ENCODE measurements around the gene COL1A2.

The COL1A2 gene

DNA sequence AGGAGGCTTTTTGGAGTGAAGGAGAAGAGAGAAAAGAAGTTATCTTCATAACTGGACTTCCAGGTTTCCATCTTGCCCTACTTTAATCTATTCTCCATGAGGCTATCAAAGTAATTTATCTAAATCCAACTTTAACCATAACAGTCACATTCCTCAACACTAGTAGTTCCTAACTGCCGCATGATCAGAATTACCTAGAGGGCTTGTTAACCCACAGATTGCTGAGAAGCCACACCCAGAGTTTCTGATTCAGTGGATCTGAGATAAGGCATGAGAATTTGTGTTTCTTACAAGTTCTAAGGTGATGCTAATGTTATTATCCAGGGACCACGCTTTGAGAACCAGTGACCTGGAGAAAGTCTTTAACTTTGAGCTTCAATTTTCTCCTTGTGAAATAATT is 8.3 kb upstream of the COL1A2 start:
- no peak for DNase-seq

DNA sequence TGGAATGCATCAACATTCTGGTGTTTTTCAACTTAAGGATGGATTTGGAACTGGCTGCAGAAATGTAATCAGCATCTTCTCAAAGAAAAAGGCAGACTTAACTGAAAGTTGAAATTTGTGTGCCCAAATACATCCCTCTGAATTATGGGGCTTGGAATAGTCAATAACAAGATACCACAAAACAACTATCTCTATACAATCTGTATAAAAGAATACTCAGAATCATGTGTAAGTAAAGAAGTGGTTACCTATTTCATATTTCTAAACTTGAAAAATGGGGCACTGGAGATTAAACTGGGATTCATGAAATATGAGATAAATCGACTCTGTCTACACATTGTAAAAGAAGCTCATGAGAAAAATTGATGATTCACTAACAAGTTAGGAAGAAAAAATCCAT is 6.2 kb upstream of the COL1A2 start:
- DNase-seq: no peak

DNA sequence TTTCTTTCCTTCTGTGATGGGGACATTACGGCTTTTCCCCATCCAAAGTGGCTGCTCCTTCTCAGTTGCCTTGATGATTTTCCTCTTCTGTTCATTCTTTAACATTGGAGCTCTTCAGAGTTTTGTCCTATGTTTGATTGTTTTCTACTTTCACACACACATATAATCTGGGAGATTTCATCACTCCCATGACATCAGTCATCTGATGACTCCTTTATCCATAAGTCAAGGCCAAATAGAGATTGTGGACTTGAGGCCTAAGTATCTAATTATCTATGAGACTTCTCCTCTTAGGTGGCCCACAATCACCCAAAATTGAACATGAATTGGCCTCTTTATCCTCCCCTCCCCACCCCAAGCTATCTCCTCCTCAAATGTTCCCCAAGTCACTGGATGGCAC is 5.3 kb upstream of the COL1A2 start:
- DNase-seq: no peak

DNA sequence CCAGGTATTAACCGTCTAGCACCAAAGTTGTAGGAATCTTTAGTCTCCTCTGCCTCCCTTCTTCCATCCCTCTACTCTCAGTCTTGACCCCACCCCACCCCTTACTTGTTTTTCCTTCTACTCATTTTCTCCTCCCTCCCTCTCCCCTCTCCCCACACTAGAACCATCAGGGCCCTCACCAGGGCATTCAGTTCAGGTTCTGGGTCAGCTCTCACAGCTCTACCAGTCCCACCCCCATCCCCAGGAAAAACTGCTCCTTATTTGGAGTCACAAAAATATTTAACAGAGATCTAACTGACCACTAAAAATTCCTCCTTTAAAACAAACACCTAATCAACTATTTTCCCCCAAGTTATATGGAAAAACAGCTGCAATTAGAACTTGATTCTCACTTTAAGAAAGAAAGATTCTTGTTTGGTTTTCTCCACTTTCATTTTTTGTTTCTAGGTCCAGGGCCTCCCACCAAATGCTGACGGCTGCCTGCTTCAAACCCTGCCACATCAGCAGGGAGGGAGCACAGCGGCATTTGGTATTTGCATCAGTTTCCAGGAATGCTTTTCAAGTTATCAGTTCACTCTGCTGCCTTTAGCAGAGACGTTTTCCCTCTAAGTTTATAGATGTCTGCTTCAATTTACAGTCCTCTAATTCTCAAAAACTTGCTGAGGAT is 2.8 kb upstream of the COL1A2 start:
- no peak for DNase-seq

DNA sequence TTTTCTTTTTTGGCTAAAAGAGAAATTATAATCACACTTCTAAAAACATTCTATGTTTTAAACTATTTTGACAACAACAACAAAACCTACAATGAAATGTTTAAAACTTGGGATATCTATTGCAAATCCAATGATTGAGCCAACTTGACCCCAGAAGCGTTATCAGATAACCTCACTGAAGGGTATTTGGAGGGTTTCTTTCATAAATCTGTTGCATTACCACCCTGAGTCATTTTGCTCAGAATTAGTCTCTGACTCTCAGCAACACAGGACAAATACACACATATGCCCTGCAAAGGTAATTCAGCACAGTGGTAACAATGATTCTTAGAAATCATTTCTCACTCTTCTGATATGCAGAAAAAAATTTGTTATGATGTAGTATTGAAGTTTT is 2.3 kb upstream of the COL1A2 start:
- DNase-seq: no peak

DNA sequence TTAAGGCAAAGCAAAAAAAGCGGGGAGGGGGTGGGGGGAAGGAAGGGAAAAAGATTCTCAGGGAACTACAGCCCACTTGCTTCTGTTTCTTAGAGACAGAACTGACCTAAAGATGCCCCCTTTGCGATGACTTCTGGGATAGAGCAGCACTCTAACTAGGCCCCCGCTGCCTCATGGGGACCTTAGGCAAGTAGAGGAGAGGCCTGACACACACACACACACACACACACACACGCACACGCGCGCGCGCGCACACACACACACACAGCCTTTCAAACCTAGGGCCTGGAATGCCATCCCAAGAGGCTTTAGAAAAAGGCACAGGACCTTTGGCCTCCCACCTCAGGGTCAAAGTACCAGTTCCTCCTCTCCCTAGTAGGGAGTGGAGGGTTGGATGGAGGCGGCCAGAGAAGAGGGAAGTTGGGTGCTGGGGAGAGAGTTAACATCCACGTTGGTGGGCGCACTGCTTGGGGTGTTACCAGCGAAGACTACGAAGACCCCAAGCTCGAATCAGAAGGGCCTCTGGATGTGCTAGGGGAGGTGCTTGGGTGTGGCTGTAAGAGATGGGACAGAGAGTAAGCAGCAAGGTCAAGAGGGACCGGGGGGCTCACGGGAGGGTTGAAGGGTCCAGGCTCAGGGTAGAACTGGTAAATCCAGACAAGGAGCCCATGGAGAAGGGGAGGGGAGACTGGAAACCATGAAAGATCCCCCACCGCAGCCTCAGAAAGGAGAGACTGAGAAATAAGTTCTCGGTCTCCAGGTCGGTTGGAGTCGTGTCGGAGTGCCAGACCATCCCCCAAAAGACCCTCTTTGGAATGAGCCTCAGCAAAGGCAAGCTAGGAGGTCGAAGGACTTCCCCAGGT is 1.2 kb upstream of the COL1A2 start:
- DNase-seq: no peak

DNA sequence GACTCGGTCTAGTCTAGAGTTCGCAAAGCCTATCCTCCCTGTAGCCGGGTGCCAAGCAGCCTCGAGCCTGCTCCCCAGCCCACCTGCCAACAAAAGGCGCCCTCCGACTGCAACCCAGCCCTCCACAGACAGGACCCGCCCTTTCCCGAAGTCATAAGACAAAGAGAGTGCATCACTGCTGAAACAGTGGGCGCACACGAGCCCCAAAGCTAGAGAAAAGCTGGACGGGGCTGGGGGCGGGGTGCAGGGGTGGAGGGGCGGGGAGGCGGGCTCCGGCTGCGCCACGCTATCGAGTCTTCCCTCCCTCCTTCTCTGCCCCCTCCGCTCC is 622 bp upstream of the COL1A2 start:
- no peak for DNase-seq

DNA sequence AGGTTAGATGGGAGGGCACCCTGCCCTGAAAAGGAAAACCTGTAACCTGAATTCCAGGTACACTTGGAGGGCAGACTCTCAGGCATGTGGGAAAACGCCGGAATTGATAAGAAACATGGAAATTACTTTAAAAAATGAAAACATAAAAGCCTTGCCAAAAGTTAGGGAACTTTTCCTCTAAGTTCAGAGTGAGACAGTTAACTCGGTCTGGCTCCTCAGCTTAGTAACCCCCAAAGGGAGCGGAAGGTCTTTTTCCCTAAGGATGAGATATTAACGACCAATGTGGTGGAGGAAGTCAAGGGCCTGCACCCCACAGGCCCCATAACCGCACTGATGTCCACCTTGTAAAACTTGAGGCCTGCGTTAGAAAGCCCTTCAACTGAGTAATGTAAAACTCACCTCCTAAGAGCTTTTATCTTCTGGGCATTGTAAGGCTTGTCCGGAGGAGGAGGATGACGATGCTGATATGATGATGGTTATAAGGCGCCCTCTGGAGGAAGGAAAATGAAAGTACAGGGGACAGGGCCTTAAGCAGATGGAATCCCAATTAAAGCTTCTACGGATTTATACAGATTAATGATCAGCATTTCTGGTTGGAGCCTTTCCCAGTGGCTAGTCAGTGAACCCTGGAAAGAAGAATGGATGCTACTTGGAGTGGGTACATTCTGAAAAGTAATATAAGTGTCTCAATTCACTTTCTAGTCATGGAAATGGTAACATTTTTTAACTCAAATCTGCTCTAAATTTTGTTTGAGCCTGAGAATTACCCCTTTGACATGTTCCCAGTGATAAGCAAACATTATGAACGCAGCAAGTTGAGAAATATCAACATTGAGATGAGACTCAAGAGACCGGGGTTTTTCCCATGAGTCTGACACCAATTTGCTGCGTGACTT is 694 bp downstream of the COL1A2 start:
- peak; percentile 17 for DNase-seq

DNA sequence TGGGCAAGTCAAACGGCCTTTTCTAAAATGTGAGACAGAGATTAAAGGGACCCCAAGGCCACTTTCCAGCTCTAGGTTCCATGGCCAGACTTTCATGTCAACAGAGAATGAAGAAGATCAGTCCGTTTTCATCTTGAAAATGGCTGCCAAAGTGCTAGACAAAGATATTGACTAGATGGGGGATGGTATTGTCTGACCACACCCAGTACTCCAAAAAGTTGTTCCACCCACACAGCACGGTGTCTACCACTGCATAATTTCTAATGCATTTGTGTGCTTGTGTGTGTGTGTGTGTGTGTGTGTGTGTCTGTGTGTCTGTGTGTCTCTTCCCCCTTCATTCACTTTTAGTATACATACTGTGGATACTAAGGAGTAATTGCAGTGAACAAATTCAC is 1.3 kb downstream of the COL1A2 start:
- DNase-seq: no peak

DNA sequence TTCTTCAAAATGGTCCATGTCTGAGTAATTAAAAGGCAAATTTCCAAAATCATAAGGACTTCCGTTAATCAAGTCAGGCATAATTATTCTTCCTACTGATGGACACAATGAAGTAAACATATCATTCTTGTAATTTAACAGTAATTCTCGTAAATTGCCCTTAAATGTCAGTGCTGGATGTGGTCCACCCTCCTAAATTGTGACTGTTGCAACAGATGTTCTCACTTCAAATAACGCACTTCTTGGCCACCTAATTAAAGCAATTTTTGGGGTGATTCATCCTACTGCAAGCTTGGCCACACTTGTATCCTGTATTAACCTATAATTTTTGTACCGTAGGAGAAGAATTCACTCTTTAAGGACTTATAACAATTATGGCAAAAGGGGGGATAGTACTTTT is 1.9 kb downstream of the COL1A2 start:
- DNase-seq: no peak

DNA sequence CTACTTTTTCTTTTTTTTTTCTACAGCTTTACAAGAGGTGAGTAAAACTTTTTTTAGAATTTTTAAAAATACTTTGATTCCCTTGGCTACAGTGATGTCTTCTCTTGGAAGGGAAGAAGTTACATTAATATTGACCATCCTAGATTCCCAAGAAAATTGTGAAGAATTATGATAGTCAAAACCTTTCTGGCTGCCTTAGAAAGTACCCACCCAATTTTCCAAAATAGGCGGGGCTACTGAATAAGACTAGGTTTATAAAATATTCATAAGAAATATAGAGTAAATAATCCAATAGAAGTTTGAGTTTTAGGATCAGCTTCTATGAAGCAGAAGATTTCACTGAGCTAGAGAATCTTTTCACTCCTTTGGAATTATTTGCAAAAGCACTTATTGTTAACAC is 3.0 kb downstream of the COL1A2 start:
- no peak for DNase-seq

DNA sequence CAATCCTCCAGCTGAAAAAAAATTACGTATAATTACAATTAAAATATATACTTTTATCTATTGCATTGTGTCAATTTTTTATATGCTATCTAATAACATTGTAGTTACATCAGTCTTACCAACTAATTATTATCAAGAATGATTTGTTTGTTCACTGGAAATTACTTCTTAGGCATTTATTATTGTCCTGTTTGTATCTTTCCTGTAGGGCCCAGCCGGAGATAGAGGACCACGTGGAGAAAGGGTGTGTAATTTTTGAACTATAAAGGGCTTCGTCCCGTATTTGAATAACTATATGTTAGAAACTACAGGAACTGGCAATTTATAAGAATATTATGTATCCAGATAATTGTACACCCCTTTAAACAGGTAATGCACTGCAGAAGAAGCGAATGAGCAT is 4.1 kb downstream of the COL1A2 start:
- DNase-seq: no peak

DNA sequence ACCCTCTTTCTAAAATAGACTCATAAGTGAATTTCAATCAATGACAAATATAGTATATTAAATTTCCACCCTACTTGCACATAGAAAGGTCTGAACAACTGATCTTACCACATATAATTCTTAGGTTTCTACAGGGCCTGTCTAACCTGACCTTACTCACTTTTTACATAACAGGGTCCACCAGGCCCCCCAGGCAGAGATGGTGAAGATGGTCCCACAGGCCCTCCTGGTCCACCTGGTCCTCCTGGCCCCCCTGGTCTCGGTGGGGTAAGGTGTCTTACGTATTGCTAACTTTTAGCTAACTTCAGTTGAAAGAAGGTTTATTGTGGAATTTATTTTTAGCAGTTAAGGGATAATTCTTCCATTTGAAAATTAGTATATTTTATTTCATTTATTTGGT is 5.3 kb downstream of the COL1A2 start:
- no peak for DNase-seq

DNA sequence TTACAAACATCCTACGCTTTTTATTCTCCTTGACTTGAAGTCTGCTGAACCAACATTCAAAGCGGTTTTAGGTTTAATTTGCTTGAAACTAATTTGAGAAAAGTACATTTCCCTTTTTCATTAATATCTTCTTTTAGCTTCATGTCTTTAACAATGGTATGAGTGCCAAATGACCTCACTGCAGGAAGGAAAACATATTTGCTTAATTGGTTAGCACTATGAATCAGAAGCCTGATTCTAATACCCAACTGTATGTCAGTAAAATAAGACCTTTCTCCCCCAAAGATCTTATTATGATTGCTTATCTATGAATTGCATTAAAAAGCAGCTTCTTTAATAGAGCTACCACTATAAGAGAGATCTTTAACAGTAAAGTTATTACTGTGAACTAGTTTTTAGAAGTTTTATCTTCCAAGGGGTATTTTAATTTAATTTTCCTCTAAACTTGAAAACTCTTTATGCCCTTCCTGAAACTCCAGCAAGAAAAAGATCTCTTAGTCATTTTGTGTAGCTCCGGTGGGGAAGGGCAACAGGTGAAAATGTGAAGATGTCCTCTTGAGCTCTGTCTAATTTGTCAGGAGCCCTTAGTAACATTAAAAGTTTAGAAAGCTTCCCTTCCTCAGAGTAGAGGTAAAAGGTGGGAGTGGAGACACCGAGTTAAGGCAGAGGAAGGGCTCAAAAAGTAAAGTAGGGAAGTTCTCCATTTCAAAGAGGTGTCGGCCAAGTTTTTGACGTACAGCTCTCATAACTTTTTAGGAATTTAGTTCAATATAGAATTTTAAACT is 6.1 kb downstream of the COL1A2 start:
- no peak for DNase-seq

DNA sequence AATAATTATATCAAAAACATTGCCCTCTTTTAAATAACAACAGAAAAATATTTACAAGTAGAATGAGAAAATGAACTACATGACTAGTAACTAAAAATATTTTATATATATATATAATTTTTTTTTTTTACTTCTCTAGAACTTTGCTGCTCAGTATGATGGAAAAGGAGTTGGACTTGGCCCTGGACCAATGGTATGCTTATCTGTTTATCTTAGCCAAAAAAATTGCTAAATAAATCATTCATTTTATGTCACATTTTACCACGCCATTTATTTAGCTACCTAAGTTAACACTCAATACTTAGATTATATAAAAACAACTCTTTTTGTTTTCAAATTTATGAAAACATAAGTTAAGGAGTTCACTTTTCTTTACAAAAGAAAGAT is 6.7 kb downstream of the COL1A2 start:
- DNase-seq: no peak

DNA sequence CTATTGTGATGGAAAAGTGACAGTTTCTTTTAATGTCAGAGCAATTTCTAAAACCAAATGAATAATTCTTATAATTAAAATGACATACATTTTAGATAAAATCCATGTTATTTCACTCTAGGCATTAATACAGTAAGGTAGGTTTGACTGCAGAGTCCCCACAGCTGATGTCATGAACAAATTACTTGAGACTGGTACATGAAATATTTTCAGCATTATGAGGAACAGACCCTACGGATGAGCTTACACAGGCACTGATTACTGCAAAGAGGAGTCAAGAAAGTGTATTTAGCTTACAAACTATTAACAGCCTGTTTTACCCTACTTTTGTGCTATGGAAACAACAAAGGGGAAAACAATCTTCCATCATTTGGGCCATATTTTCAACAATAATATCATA is 8.9 kb downstream of the COL1A2 start:
- no peak for DNase-seq

DNA sequence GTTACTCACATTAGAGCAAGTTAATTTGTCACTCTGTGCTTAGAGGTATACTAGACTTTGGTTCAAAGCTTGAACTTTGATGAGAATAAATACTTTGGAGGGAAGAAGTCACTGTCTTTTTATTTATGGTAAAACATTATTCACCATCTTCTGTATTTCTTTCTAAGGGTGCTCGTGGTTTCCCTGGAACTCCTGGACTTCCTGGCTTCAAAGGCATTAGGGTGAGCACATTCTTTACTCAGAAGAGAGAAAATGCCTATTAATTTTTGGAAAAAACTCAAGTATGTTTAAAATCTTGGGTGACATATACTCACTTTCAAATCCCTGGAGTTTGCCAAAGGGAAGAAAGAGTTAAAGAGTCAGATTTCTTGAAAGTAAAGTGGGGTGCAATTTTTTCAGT is 10.8 kb downstream of the COL1A2 start:
- no peak for DNase-seq

DNA sequence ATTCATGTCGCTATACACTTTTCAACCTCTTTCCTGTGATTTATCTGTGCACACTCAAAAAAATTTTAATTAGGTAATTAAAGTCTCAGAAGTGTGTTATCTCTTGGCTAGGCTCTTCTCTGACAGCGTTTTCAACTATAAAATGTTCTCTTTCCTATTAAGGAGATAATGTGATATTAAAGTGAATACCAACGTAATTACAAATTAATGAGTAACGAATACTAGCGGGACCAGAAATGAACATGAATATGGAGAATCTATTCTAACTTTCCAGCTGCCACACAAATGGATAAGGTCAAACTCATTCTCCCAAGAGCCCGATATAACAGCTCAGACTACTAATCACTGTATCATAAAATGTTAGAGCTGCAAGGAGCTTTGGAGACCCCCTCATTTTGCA is 12.0 kb downstream of the COL1A2 start:
- DNase-seq: no peak

DNA sequence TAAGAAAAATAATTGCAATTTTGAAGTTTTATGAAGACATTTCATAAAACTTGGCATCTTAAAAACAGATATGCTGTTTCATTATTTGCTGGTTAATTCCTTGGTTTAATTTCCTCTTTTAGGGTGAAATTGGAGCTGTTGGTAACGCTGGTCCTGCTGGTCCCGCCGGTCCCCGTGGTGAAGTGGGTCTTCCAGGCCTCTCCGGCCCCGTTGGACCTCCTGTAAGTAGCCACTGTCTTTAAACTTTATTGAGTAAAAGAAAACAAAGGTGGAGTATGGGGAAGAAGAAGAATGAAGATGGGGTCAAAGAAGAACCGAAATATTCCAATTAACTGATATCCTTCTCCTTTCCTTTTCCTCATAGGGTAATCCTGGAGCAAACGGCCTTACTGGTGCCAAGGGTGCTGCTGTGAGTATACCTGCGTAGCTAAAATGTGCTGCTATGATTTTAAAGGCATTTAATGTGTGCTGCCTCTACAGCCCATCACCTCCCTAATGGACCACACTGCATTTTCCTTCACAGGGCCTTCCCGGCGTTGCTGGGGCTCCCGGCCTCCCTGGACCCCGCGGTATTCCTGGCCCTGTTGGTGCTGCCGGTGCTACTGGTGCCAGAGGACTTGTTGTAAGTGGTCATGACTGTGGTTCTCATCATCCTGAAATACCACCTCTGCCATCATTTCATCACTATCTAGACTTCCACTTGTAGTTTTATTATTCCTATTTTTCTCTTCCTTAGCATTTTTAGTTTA is 14.7 kb downstream of the COL1A2 start:
- no peak for DNase-seq

DNA sequence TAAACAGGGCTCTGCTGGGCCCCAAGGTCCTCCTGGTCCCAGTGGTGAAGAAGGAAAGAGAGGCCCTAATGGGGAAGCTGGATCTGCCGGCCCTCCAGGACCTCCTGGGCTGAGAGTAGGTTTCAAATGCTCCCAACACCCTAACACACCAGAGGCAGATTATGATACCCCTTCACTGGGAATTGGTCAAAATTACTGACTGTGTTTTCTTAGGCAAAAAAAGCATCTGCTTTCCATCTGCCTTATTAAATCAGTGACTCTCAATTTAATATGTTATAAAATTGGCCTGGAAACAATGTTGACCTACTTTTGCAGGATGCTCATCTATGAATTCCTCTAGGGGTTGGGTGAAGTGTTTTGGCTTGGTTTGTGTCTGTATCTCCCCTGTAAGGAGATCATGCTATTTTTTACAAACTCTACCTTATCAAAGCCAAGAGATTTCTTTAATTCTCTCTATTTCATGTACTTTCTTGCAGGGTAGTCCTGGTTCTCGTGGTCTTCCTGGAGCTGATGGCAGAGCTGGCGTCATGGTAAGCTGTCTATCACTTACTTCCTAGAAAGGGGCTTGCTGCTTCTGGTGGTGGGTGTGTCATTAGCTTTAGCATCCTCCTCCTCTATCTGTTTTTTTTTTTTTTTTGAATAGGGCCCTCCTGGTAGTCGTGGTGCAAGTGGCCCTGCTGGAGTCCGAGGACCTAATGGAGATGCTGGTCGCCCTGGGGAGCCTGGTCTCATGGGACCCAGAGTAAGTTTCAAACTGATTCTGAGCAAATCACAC is 15.9 kb downstream of the COL1A2 start:
- DNase-seq: no peak

DNA sequence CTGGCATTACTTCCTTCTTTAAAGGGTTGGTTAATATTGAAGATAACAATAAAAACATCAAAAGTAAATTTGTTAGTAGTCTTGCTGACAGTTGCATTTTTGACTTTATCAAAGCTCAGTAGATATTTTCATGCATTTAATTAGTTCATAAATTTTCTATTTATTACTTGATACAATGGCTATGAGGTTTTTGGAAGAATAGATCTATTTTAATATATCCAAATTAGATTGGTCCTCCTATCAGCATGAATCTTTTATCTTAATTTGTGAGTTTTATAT is 16.4 kb downstream of the COL1A2 start:
- no peak for DNase-seq
